MM.1S (cell line): ENCODE data around the gene SHANK3.
"Not testable (repeated sequence)": the region's sequence is repeated elsewhere in the genome, so short reads cannot be mapped to it uniquely, and the experiment has no call there.

Source experiments
- DNase-seq: peaks from one replicate; pipeline ENCODE4 v3.0.0-alpha.2; 2015
- H2AFZ ChIP-seq: fragments of 300-600 bp; sonication (generic); 2 replicates; pipeline ENCODE4 v1.6.0; 2016; ENCODE audit warnings: antibody characterized with exemption, low read length
- H3F3A ChIP-seq: fragments of 300-600 bp; sonication (generic); 2 replicates; pipeline ENCODE4 v1.6.1; 2016; ENCODE audit warnings: mild to moderate bottlenecking, antibody characterized with exemption, low read length, moderate library complexity, mixed read lengths; ENCODE audit not compliant: insufficient read depth
- H3K27ac ChIP-seq: fragments of 300-600 bp; sonication (generic); 2 replicates; pipeline ENCODE4 v1.5.1; 2016; ENCODE audit warnings: mild to moderate bottlenecking, low read length
- H3K27me3 ChIP-seq: fragments of 300-600 bp; sonication (generic); replicated peaks from 2 replicates; pipeline ENCODE4 v1.6.0; 2016; ENCODE audit warnings: low read length; ENCODE audit not compliant: insufficient read depth
- H3K36me3 ChIP-seq: fragments of 300-600 bp; sonication (generic); replicated peaks from 2 replicates; pipeline ENCODE4 v1.6.1; 2016; ENCODE audit warnings: mild to moderate bottlenecking, low read length, mixed read lengths; ENCODE audit not compliant: insufficient read depth
- H3K4me1 ChIP-seq: fragments of 300-600 bp; sonication (generic); 2 replicates; pipeline ENCODE4 v1.6.1; 2016; ENCODE audit warnings: low read length, mixed read lengths
- H3K4me2 ChIP-seq: fragments of 300-600 bp; sonication (generic); 2 replicates; pipeline ENCODE4 v1.6.0; 2016; ENCODE audit warnings: low read depth, low read length
- H3K4me3 ChIP-seq: fragments of 300-600 bp; sonication (generic); 2 replicates; pipeline ENCODE4 v1.5.1; 2016; ENCODE audit warnings: low read length, mixed read lengths
- H3K79me2 ChIP-seq: fragments of 300-600 bp; sonication (generic); 2 replicates; pipeline ENCODE4 v1.6.1; 2016; ENCODE audit warnings: mixed run types, low read length, mixed read lengths
- H3K9ac ChIP-seq: fragments of 300-600 bp; sonication (generic); 2 replicates; pipeline ENCODE4 v1.6.1; 2016; ENCODE audit warnings: low read length, mixed read lengths
- H3K9me2 ChIP-seq: fragments of 300-600 bp; sonication (generic); replicated peaks from 2 replicates; pipeline ENCODE4 v1.6.1; 2016; ENCODE audit warnings: mild to moderate bottlenecking, low read length, mixed read lengths; ENCODE audit not compliant: insufficient read depth
- H3K9me3 ChIP-seq: fragments of 300-600 bp; sonication (generic); replicated peaks from 2 replicates; pipeline ENCODE4 v1.6.1; 2016; ENCODE audit warnings: mild to moderate bottlenecking, low read length, mixed read lengths; ENCODE audit not compliant: insufficient read depth
- H4K20me1 ChIP-seq: fragments of 300-600 bp; sonication (generic); 2 replicates; pipeline ENCODE4 v1.6.1; 2016; ENCODE audit warnings: mild to moderate bottlenecking, low read length, moderate library complexity, mixed read lengths; ENCODE audit not compliant: insufficient read depth
- CTCF ChIP-seq: fragments of 300-600 bp; sonication (generic); IDR thresholded peaks from 2 replicates; pipeline ENCODE4 v1.5.1; 2016; ENCODE audit warnings: antibody characterized with exemption, low read length, mixed read lengths
- EZH2 ChIP-seq: fragments of 300-600 bp; sonication (generic); optimal IDR thresholded peaks from 2 replicates; pipeline ENCODE3; 2017; ENCODE audit warnings: low read depth, mild to moderate bottlenecking, antibody characterized with exemption, low read length, mixed read lengths
- EZH2phosphoT487 ChIP-seq: fragments of 300-600 bp; sonication (generic); IDR thresholded peaks from 2 replicates; pipeline ENCODE4 v1.6.1; 2018; ENCODE audit warnings: antibody characterized with exemption, low read length

The SHANK3 gene

GRCh38 chr22:50633086-50633485, 39.5 kb upstream of the SHANK3 start:
- Histone ChIP-seq H3K27ac (no peak overlapping the region), H3K9me3 (no peaks in the 10 kb centered on the region), H2AFZ (no peak overlapping the region), H4K20me1 (no peaks in the 10 kb centered on the region), H3K4me1 (peaks cover 3% of the 10 kb centered on the region; the same call in 1 of the 2 replicates), H3K9ac (no peak overlapping the region), H3F3A (no peaks in the 10 kb centered on the region), H3K36me3 (no peaks in the 10 kb centered on the region), H3K79me2 (no peaks in the 10 kb centered on the region), H3K9me2 (no peaks in the 10 kb centered on the region), H3K27me3 (0 out of 2 replicates have a peak, but pooled peaks cover 8% of the 10 kb centered on the region), H3K4me3 (no peak overlapping the region), H3K4me2 (no peak overlapping the region)
- no peak for DNase-seq
- TF ChIP-seq EZH2 (no peak), CTCF (no peak), EZH2phosphoT487 (no peak)

- Histone ChIP-seq H3K27me3 (0 out of 2 replicates have a peak, but pooled peaks cover 8% of the 10 kb centered on the region), H2AFZ (no peak overlapping the region), H3K4me2 (no peak overlapping the region), H3K4me3 (no peak overlapping the region), H3K27ac (no peak overlapping the region), H3F3A (no peaks in the 10 kb centered on the region), H4K20me1 (no peaks in the 10 kb centered on the region), H3K4me1 (peaks cover 2% of the 10 kb centered on the region; the same call in 1 of the 2 replicates), H3K9me3 (no peaks in the 10 kb centered on the region), H3K9ac (no peak overlapping the region), H3K36me3 (no peaks in the 10 kb centered on the region), H3K79me2 (no peaks in the 10 kb centered on the region), H3K9me2 (no peaks in the 10 kb centered on the region)
- DNase-seq: no peak
- TF ChIP-seq EZH2 (no peak), CTCF (no peak), EZH2phosphoT487 (no peak)
Observed at GRCh38 chr22:50633771-50634170, 38.9 kb upstream of the SHANK3 start.

GRCh38 chr22:50635591-50635990, 37.0 kb upstream of the SHANK3 start:
- no peak for TF ChIP-seq EZH2phosphoT487
- TF ChIP-seq EZH2: no peak
- TF ChIP-seq CTCF: no peak
- Histone ChIP-seq H3K4me3 (no peak overlapping the region), H3F3A (no peaks in the 10 kb centered on the region), H3K4me1 (no peaks in the 10 kb centered on the region), H3K36me3 (no peaks in the 10 kb centered on the region), H3K27ac (no peak overlapping the region), H3K9me3 (no peaks in the 10 kb centered on the region), H3K27me3 (0 out of 2 replicates have a peak, but pooled peaks cover 8% of the 10 kb centered on the region), H2AFZ (no peak overlapping the region), H3K9me2 (no peaks in the 10 kb centered on the region), H3K4me2 (no peak overlapping the region), H3K79me2 (no peaks in the 10 kb centered on the region), H3K9ac (no peak overlapping the region), H4K20me1 (no peaks in the 10 kb centered on the region)
- no peak for DNase-seq

- not testable (repeated sequence) for H2AFZ ChIP-seq, H3K36me3 ChIP-seq, H3F3A ChIP-seq, H3K4me1 ChIP-seq, DNase-seq, H3K9ac ChIP-seq, H3K4me2 ChIP-seq, H3K9me3 ChIP-seq, H3K9me2 ChIP-seq, H3K79me2 ChIP-seq, H4K20me1 ChIP-seq, H3K27ac ChIP-seq, H3K4me3 ChIP-seq
- peaks cover 22% of the 10 kb centered on the region for H3K27me3 ChIP-seq
Observed at GRCh38 chr22:50640296-50640695, 32.3 kb upstream of the SHANK3 start.
